ENCODE results near the gene CTDSP2. TPM values are rescaled to one million over a fixed set of nuclear protein-coding genes. Genes with fewer than 3 reads are reported as not detected.
"Not testable (repeated sequence)": the region's sequence is repeated elsewhere in the genome, so short reads cannot be mapped to it uniquely, and the experiment has no call there.

CTDSP2 gene
- total RNA-seq, 1 donor from 2014 or later: 49.8 TPM

DNA sequence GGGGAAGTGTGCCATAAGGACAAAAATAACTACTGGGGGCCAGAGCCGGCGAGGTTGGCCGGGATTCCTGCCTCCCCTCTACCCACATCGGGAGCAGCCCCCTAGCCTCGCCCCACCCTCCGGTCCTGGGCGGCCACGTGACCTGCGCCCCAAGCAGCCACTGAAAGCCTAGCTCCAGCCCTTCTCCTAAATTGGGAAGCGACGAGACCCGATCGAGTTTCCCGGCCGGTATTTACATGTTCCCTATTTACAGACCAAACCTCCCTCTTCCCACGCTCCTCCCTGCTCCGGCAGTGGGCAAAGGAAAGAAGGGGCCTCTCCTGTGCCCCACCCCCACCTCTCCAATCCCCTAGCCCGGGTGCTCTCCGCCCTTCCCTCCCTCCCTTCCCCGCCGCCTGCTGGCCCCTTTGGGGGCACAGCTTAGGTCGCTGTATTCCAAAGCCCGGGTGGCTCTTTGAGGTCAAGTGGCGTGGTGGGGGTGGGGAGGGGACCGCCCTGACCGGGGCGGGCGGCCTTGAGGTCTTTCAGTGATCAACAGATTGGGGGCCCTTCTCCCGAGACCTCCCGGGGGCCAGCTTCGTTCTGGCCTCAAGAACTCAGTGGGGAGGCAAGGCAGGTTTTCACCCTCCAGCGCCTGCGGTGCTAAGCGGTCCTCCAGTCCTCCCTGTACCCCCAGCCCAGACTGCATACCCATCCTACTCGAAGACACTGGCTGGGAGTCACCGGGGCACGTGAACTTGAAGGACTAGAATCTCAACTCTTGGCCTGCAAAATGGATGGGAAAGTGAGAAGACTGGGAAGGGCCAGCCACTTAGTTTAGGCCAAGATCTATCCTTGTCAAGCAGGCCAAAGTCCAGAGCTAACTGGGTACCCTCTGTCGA, 6.3 kb upstream of the CTDSP2 start:
- ATAC-seq: peak; percentile 6

DNA sequence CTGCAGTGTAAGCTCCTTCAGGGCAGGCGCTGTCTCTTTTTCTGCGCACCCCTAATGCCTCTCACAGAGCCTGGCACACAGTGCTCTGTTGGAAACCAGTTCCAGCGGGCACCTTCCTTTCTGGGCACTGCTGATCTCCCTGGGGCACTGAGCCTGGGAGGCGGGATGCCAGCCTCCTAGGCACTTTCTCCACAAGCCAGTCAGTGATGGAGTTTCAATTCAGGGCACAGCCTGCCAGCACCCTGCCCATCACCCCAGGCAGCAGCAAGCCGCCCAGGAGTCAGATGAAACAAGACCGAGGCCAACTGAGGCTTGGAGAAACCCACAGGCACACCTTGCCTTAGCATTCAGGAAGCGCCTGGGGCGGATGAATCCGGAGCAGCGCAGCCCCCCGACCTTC, 5.7 kb upstream of the CTDSP2 start:
- ATAC-seq: peak; percentile 46

DNA sequence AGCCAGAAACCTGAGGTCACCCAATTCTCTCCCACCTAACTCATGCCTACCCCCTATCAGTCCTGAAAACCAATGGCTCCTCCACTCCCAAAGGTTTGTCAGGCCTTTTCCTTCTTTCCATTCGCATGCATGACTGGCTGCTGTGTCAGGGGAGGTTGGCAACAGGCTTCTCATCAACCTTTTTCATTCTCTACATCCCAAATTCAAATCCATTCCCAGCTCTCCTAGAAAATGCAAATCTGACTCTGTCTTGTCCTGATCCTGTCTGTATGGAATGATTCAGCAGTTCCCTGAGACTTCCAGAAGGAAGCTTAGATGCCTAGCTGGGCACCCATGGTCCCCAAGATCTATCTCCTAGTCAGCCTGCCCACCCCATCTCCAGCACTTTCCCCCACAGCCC, 5.0 kb upstream of the CTDSP2 start:
- no peak for ATAC-seq

DNA sequence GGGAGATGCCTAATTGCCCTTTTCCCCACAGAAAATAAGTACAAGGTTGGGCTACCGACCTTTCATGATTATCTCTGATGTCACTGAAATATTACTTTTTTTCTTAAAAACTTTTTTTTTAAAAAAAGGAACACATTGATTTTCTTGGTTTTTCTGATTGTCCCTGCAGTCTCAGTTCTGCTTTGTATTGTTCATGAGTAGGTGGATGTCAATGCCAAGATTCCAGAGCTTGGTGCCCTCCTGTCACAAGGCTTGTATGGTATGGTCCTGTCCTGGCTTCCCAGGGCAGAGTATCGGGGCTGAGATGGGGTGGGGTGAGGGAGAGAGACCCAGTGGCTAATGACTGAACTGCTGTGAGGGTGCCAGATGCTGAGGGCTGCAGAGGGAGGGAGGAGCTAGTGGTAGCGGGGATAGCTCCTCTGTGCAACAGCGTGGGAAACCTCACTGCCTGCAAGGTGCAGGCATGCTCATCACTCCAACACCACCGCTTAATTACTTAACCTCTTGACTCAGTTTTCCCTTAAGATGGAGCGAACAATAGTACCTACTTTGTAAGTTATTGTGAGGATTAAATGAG, 4.4 kb upstream of the CTDSP2 start:
- ATAC-seq: no peak

DNA sequence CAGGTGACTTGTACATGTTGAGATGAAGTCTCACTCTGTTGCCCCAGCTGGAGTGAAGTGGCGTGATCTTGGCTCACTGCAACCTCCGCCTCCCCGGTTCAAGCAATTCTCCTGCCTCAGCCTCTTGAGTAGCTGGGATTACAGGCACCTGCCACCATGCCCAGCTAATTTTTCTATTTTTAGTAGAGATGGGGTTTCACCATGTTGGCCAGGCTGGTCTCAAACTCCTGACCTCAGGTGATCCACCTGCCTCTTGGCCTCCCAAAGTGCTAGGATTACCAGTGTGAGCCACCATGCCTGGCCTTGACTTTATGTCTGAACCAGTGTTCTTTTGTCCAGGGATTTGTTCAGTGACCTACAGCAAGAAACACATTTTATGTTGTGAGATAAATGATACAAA, 2.9 kb upstream of the CTDSP2 start:
- ATAC-seq: not testable (repeated sequence)

DNA sequence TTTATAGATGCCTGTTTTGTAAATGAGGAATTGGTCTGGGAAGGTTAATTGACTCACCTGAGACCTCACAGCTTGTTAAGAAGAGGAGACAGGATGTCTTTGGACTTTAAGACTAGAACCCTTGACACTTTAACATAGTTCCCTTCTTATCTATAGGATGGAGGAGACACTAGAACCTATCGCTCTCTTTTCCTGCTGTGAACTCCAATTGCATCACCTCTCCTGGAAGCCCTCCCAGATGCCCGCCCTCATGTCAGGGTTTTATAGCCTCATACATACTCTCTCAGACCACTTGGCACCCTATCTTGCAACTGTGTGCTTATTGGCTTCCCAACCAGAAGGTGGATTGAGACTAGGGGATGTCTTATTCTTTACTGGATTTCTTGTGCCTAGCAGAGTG, 2.5 kb upstream of the CTDSP2 start:
- ATAC-seq: no peak

DNA sequence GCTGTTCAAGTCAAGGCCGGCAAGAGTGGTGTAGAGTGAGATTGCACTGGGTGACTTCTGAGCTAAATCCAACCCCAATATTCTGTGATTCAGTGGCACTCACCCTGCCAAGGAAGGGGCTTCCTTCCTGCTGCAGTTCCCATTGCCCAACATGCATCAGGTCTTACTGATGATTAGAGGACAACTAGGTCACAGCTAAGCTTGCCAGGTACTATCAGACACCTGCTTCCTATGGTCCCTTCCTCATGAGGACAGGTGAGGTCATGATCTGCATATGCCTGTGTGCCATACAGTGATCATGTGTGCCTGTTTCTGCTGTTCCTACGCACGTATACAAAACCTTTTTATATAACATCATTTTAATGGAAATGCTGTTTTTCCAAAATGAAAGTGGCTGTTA, 1.7 kb upstream of the CTDSP2 start:
- ATAC-seq: no peak

DNA sequence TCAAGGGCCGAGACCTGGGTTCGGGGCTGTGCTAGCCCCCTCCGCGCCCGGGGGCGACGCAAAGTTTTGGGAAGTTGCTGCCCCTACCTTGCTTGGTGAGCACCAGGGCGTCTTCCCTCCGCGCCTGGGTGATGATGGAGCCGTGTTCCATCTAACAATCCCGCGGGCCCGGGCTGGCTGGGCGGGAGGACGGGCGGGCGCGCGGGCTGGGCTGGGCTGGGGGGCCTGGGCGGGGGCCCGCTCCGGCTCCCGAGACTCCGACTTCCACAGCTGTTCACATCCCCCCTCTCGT, 298 bp downstream of the CTDSP2 start:
- peak; percentile 34 for ATAC-seq

DNA sequence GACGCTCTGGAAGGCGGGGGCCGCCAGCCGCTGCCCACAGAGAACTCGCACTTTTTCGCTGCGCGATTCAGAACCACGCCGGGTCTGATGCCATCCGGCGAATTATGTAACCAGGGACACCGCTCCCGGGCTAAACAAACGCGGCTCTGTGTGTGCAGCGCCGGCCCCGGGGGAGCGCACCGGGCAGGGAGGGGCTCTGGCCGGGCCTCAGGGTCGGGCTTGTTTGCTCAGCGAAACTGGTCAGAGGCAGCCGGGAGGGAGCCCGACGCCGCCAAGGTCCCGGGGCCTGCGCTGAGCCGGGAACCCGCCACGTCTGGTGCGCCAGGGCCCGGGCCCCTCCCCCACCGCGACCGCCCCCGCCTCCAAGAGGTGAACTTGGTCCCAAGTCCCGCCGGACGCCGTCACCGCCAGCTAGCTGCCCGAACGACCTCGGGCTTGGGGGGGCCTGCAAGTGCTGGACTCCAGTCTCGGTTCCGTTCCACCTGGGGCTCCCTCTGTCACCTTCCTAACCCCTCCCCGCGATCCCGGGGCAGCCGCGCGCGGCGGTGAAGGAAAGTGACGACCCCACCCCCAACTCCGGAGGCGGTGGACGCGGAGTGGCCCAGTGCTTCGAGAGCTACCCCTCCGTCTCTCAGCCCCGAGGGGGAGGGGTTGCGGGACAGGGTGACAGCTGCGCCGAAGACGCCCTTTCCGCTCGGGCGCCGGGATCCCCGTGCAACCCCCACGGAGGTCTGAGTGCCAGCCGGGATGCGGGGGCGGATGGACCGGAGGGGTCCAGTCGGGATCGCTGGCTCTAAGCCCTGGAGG, 848 bp downstream of the CTDSP2 start:
- ATAC-seq: peak; percentile 40

DNA sequence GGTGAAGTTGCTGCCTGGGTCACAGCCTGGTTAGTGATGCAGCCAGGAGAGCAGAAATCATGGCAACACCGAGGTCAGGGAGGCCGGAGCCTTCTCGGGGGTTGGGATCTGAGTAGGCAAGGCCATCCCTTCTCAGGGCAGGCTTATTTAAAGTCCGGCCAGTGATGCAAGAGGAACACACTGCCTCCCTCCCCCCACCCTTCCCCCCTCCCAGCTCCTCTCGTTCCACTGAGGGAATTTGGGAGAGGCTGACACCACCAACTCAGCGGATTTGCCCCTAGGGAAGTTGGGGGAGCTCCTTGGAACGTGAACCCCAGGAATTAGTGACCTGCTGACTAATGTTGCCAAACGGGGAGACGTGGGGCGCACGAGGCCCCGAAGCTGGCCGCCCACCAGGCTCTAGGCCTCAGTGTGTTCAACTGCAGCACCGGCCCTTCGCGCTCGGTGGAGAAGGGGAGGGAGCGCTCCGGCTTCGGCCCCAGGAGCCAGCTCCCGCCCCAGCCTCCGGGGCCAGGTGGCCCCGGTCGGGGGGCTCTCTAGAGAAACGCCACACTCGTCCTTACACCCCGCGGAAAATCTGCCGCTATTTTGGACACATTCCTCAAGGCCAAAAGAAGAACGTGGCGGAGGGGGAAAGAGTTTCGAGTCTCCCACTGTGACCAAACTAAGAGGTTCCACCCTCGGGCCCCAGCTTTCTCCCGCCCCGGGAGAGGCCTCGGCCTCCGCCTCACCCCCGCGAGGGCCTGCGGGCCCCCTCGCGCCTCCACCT, 1.6 kb downstream of the CTDSP2 start:
- ATAC-seq: no peak

DNA sequence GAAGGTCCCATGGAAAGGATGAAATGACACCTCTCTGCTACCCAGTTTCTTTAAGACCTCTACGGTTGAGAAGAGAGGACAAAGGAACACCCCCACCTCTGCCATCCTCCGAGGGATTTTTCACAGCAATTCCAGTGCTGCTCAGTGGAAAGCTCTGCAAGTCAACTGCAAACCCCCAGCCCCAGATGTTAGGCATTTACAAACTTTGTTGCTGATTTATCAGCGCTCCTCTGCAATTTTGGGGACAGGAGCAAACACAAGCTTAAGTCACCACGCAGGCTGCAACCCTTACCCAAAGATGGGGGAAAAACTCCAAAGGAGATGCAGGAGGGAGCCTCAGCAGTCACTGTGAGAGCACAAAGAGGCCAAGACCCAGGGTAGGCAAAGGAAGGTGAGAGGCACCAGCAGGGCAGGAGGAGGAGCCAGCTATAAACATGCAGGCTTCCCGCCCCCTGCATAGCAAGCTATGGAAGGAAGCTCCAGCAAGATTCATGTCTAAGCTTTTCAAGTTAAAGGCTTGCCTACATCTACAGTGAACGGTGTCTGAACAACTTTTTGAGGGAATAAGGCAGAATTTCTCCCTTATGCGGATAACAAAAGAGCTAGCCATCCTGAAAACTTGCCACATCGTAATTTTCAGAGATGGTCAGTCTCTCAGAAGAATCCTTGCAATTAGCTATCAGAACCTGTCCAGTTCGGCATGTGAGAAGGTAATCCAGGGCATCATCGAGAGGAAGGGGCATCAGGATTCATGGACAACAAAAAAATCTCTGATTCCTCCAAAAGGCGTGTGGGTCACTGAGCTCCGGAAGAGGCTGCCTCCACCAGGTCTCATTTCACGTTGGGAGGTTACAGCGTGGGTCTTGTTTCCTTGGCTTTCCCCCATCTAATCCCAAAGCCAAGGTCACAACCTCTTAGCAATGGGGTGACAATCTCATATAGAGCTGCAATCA, 3.9 kb downstream of the CTDSP2 start:
- ATAC-seq: no peak

DNA sequence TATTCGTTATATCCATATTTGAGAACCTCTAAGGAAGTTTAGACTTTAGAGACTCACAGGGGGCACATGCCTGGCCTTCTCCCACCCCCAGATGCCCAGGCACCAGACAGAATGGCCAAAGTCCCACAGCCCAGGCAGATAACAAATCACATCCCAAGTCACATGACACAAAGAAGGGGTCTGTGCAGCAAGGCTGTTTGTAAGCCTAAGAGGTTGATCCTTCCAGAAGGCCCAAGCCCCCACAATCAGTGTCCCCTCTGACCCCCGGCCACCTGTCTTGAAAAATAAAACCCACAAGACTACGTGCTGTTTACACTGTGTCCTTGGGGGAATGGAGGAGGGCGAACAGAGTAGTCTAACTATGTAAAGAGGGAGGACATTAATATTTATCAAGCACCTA, 5.1 kb downstream of the CTDSP2 start:
- ATAC-seq: no peak

DNA sequence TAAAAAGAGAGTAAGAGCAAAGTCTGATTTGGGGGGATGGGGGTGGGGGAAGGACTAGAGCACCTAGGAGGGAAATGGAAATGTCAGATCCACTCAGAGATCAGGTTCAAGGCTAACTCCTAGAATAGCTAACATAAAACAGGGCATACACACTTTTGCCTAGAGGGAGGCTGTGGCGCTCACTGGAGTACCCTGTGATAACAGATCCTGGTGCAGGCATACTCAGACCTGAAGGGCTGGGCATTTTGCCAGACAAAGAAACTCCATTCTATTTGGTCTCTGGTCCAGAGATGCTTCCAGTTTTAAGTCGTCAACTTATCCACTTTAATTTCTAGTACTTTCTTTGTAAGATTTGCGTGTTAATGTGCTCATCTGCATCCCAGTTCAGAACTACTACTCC, 5.8 kb downstream of the CTDSP2 start:
- no peak for ATAC-seq

DNA sequence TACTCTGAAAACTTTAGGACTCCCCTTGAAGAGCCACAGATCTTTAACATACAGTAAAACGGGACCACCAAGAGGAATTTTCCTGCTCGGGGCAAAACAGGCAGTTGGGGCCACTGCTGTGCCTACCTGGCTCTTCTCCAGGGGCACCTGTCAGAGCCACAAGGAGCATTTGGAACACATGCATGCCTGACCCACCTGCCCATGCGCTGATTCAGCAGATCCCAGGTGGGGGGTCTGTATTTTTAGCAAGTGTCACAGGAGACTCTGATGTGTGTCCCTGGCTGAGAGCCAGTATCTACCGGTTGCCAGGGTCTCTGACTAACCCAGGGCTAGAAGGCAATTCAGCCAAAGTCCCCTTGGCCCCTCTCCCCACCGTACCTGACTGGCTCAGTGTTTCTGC, 6.5 kb downstream of the CTDSP2 start:
- ATAC-seq: no peak

DNA sequence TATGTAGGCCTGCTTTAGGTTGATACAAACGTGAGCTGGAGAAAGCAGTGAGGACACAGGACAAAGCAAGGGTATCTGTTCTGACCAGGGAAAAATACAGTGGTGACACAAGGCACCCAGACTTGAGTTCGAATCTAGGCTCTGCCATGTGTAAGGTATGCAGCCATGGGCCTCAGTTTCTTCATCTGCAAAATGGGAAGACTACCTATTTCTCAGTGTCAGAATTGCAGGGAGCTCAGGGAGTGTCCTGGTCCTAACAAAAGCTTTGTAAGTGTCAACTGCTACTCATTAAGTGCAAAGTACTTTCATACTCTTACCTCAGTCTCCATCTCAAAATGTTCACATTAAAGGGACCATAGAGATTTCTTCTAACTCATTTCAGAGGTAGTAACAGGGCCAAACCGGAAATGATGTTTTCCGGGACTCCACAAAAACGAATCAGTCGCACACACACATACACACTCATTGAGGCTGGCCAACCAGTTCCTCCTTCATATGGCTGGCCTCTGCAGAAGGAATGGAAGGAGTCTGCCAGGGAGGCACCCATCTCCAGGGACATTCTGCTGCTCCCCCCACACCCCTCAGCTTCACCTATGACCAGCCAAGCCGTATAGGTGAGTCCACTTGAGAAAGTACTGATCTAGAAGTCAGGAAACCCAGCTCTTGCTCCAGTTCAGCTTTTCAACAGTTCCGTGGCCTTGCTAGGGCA, 7.8 kb downstream of the CTDSP2 start:
- peak; percentile 14 for ATAC-seq

DNA sequence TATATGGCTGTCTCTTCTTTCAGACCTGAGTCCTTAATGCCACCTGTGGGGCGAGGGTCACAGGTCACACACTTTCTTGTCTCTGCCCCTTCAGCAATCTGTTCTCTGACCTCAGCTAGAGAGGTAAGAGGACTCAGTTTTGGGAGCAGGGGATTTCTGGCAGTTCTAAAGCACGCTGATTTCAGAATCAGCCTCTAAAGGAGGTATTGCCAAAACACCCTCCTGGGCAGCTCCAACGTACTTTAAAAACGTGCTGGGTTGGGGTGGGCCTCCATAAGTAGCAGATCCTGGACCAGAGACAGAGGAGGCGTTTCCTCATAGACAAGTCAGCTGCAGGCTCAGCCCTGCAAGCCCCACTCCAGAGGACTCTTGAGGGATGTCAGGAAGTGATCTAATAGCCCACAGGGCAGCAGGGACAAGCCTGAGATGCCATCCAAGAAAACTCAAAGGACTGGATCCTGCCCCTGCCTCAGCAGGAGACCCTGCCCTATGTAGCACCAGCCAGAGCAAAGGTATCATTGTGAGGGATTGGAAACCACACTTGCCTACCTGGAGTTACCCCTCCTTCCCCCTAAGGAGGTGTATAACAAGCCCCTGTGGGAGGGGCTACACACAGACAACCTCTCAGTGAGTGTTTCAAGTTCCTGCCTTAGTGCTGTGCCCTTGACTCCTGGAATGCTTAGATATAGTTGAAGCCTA, 8.5 kb downstream of the CTDSP2 start:
- peak; percentile 3 for ATAC-seq

DNA sequence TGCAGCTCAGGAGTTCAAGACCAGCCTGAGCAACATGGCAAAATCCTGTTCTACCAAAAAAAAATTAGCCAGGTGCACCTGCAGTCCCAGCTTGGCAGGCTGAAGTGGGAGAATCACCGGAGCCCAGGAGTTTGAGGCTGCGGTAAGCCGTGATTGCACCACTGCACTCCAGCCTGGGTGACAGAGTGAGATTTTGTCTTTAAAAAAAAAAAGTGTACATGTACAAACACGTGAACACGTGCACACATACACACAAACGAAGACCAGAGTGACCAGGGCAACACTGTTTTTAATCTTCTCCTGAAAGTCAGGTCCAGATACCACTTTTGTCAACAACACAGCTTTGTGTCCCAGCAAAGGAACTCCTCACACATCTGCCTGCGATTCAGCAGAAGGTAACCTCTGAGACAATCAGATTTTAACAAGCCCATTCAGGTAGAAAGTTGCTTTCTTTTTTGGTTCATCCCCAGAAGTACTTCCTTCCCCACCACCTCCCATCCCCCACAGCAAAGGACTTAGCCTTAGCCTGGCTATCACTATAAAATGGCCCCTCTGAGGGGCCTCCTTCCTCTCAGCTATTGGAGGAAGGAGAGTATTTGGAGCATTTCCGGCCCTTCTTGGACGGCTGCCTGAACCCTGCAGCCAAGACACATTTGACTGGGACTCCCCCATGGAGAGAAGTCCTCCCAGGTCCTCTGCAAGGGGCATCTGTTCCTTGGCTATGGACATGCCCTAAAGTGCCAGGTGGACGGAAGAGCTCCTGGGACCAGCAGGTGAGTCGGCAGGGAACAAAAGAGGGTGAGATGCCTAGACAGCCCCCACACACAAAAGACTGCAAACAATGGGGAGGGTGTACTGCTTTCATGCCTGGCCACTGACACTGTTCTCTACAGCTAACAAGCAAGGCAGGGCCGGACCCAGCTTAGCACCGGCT, 9.8 kb downstream of the CTDSP2 start:
- ATAC-seq: peak; percentile 45

DNA sequence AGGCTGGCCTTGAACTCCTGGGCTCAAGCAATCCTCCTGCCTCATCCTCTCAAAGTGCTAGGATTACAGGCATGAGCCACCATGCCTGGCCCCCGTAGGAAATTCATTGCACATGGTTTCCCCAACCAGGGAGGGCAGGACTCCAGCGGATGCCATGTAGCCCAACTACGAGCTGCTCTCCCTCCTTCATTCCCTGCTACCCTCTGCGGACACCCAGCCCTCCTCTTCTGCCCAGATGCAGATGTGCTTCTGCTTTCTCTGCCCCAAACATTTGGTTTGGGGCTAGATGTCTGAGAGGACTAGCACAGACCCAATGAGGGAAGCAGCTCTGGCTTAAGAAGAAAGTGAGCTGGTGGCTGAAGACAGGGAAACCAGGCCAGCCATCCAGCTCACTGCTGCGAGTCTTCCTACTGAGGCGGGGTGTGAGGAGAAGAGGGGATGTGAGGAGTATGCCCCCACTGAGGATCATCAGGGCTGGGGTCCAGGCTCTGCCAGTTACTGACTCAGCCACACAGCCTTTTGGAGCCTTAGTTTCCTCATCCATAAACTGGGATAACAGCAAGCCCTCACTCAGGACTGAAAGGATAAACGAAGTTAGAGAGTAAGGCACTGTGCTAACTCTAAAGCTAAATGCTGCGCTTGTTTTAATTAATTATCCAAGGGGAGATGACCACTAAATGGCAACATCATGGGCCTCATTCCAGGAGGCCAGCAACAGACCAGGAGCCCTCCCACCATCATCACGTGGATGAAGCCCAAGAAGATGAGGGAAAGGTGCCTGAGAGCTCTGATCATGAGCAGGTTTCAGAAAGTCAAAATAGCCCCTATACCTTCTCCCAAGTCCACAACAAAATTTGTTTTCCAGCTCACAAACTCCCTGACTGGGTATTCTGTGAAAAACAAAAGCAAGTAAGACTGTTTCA, 10.9 kb downstream of the CTDSP2 start:
- no peak for ATAC-seq

Measured in esophagus mucosa (tissue), 1 donor.